Transverse colon (tissue), 4 donors: ENCODE measurements around the gene STYXL1.
"Not testable (repeated sequence)": the region's sequence is repeated elsewhere in the genome, so short reads cannot be mapped to it uniquely, and the experiment has no call there.

Source experiments
- CTCF ChIP-seq, 5 experiments: fragments of 200-600 bp in 3 of 5; fragments of 450-650 bp in 2 of 5; sonication (generic) in 3 of 5; IDR thresholded peaks; 1 replicate in 2 of 5; 2 replicates in 3 of 5; pipeline ENCODE4 v1.5.1; 2016 to 2017; ENCODE audit warnings: antibody characterized with exemption in 5 of 5, inconsistent platforms in 3 of 5, mild to moderate bottlenecking in 2 of 5, moderate library complexity in 1 of 5
- EP300 ChIP-seq: sonication (generic); formaldehyde crosslinking; IDR thresholded peaks from one replicate; pipeline ENCODE4 v1.6.1; 2017; ENCODE audit warnings: antibody characterized with exemption, low read depth
- POLR2A ChIP-seq: fragments of 450-650 bp; IDR thresholded peaks from one replicate; pipeline ENCODE4 v1.6.1; 2016; ENCODE audit warnings: antibody characterized with exemption, mild to moderate bottlenecking, moderate library complexity
- POLR2AphosphoS5 ChIP-seq, 3 donors: sonication (generic); formaldehyde crosslinking; IDR thresholded peaks; one replicate each; pipeline ENCODE4 v1.6.1; 2016; ENCODE audit warnings: antibody characterized with exemption in 3 of 3

GRCh38 chr7:76058745-76059144 is 10.9 kb upstream of the STYXL1 start:
- not testable (repeated sequence) for TF ChIP-seq CTCF (IDR thresholded peaks at IDR 0.05); EP300; POLR2A; POLR2AphosphoS5 (IDR thresholded peaks at IDR 0.05)
